Stimulated activated CD8-positive, alpha-beta memory T cell treated with anti-CD3 and anti-CD28 coated beads, Interleukin-15, amount 100 ng/mL, for 24 hours (primary cell): ENCODE results near the gene CLTCL1.

Experiments used
- DNase-seq: peaks from one replicate; pipeline ENCODE4 v3.0.0-alpha.2; 2020; ENCODE audit warnings: low read depth

CLTCL1 gene

DNA sequence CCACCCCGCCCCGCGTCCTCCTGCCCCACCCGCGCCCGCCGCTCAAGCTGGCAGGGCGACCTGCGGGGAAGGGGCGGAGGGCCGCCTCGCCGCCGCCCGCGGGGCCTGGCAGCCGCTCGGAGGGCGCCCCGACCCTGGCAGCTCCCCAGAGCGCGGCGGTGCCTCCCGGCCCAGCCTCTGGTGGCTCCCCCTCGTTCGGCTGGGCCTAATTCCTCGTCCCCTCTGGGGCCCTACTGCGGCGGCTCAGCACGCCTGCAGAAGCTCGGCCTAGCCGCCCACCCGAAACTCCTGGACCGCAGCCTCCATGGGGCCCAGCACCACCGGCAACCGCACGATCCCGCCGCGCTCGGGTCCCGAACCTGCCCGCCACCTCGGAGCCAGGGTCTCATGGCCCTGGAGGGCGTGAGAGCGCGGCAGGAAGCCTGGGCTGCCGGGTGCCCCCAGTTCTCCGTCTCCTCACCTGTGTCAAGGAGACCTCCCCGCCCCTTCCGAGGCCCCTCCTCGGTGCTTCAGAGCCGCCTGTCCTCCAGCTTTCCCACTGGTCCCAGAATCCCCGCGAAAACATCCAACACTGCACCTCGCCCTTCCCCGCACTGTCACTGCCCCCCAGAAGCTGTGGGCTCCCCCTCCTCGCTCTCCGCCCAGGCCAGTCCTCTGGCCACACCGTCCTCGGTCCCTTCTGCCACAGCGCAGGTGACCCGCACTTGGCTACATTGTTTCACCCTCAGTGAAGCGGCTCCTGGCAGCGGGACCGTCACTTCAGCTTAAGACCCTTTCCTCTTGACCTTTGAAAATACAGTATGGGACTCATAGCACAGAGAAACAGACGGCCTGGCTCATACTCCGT is 140.8 kb downstream of the CLTCL1 start:
- no peak for DNase-seq

DNA sequence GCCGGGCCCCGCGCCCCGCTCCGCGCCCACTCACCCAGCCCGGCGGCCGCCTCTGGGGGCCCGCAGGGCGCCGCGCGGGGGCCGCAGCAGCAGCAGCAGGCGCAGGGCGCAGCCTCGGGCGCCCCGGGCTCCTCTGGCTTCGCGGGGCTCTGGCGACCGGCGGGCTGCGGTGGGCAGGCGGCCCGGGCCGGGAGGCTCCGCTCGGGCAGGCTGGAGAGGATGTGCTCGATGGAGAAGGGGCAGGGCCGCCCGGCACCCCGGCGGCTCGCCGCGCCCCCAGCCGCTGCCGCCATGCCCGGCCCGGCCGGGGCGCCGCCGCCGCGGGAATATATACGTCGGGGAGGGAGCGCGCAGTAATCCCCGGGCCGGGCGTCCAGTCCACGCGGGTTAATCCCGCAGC is 141.5 kb downstream of the CLTCL1 start, which contains the start of gene GSC2:
Gene GSC2, minus strand, starts transcription at position 302 of the 400 bp plus-strand sequence. Its CDS starts 9 bp downstream, at position 293.
- no peak for DNase-seq

DNA sequence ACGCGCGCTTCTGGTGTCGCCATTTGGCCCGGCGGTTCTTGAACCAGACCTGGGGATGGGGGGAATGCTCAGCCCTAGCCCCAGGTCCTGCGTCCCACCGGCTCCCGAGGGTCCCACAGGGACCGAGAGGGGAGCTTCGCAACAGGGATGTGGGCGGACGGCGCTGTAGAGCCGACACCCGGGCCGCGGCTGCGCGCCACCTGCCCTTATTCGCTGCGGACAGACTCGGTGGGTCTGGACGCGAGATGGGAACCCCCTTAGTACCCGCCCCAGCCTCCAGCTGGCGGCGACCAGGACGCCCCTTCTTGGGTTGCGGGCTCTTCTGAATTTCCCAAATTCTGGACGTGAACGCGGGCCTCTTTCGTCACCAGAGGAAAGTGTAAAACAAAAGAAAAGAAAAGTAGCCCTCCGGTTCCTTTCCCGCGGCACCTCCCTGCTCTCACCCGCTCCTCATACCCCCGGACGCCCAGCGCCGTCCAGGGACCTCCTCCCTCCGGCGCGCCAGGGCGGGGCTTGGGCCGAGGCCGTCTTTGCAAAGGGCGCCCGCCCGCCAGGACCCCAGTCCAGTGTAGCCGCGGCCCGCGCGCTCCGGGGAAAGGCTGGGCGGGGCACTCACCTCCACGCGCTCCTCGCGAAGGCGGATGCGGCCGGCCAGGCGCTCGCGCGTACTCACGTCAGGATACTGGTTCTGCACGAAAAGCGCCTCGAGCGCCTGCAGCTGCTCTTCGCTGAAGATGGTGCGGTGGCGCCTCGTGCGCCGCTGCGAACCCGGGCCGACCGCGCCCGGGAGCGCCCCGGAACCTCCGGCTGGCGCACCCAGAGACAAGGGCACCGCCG is 142.3 kb downstream of the CLTCL1 start:
- no peak for DNase-seq

GRCh38 chr22:19148417-19149046 is 143.0 kb downstream of the CLTCL1 start:
- no peak for DNase-seq

GRCh38 chr22:19147195-19147780 is 144.2 kb downstream of the CLTCL1 start:
- DNase-seq = no peak

- DNase-seq = no peak
Measured at GRCh38 chr22:19146215-19146968, 145.1 kb downstream of the CLTCL1 start.

- DNase-seq = no peak
Measured at GRCh38 chr22:19143967-19144400, 147.5 kb downstream of the CLTCL1 start.

DNA sequence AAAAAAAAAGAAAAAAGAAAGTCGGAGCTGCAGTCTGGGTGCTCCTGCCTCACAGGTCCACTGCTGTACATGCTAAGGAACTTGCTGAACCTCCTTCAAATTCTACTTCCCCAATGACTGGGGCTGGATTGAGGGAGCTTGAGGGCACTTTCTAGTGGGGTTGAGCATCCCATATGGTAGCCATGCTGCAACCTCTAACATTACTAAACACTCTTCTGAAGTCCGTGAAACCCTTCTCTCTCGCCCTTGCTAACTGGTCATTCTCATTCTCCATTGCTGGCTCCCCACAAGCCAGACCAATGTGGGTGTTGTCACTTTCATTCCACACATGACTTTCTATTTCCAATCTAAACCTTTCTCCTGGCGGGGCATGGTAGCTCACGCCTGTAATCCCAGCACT is 148.3 kb downstream of the CLTCL1 start:
- DNase-seq = no peak

GRCh38 chr22:19142394-19142793 is 149.1 kb downstream of the CLTCL1 start:
- DNase-seq = no peak

GRCh38 chr22:19139974-19140373 is 151.5 kb downstream of the CLTCL1 start:
- no peak for DNase-seq

DNA sequence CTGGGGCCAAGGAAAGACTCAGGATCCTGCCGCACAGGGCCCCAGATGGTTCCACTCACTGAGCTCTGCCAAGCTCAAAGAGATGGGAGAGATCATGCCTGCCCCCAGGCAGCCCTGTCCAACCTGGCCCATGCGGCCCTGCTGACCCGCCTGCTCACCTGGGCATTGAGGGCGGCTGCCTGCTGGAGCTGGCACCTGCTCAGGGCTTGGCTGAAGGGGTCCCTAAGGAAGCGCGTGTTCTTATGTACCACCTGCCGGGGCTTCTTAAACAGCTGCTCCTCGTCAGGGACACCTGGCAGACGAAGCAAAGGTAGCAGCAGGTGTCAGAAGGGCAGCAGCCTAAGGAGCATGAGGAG is 152.5 kb downstream of the CLTCL1 start:
- DNase-seq = no peak

DNA sequence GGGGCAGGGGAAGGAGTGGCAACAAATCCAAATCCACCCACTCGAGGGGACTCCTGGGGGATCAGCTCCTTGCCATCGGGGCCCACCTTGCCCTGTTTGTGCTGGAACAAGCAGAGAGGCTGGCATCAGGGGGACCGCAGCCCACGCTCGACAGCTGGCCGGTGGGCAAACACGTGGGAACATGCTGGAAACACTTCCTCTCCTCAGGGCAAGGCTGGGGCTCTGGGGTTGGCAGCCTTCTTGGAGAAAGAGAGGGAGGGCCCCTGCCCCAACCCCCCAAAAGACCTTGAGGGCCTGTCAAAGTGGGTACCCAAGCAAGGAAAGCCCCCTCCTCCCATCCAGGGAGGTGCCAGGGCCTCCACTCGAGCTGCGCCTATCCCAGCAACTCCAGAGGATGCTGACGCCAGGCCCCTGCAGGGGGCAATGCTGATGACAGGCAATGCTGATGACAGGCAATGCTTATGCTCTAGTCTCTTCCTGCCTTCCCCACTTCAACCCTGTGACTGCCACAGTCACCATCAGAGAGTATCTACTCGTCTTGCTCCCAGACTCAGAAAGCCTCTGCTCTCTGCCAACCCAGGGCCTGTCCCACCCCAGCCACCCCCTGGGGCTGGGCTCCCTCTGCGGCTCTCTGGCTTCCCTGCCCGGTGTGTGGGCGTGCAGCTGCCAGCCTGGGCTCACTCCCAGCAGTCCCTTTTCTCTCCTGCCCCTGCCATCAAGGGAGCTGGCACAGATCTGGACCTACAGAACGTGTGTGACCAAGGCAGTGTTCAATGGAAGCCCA is 153.1 kb downstream of the CLTCL1 start:
- DNase-seq = no peak

GRCh38 chr22:19137384-19138216 is 153.9 kb downstream of the CLTCL1 start:
- DNase-seq = no peak

- DNase-seq = no peak
Measured at GRCh38 chr22:19136915-19137314, 154.6 kb downstream of the CLTCL1 start.

DNA sequence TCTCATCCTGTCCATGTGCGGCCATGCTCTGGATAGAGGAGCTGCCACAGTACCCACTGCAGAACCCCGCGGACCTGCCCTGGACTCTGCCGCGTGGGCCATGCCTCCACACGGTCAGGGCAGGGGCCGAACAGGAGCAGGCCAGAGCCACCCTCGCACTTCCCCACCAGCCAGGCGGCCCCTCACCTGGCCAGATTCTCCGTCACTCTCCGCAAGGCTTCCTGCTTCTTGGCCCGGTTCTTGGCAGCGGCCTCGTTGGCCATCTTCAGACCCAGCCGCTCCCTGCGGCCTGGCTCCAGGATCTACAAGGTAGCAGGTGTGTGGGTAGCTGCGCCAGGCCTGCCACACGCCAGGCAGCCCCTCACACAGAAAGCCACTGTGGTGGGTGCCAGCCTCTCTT is 156.6 kb downstream of the CLTCL1 start:
- DNase-seq = no peak

DNA sequence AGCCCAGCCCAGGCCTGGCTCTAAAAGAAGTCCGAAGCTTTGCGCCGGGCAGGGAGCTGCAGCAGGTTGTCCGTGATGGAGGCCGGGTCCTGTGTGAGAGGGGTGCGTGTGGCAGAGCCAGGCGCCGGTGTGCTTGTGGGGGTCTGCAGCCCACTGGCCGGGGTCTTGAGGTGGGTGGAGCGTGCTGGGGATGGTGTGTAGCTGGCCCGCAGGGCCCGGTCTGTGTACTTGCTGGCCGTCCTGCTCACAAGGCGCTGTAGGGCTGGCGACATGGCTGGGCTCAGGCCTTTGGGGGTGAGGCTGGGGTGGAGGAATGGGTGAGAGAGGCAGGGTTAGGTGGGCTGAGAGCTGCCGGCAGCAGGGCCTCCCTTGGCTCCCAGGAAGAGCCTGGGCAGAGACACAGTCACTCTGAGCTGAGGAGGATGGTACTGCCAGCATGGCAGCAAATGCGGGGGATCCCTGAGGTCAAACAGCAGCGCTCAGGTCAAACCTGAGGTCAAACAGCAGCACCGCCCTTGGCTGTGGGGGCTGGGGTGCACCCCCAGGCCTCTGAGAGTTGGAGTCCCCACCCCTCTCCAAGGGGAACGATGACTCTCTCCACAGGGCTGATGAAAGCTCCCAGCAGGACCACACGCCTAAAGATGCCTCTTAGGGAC is 157.2 kb downstream of the CLTCL1 start:
- DNase-seq = no peak

GRCh38 chr22:19133561-19133960 is 158.0 kb downstream of the CLTCL1 start:
- DNase-seq = no peak

DNA sequence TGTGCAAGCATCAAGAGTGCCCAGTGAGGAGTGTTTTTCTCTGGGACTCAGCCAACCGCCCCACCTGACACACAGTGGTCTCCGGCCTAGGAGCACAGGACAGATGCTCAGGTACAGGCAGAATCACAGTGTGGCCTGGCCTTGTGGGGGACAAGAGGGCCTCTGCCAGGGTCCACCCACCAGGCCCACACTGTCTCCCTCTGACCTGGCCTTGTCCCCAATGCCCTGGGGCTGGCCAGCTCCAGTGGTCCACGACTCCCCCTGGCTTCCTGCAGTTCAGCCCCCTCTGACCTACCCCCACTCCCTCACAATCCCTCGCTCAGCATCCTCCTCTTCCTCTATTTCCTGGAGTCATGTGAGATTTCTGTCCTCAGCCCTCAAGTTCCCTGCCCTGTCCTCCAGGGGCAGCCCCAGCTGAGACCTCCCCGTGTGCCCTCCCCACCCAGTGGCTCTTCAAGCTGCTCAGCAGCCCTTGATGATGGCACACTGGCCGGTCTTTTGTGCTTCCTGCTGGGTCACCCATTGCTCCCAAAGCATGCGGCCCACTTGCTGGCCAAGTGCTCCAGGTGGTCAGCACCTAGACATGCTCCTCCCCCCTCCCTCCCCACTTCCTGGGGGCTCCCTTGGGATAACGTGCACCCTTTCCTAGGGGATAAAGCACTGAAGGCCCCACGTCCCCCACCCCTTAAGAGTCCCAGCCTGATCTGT is 158.7 kb downstream of the CLTCL1 start:
- DNase-seq = no peak

DNA sequence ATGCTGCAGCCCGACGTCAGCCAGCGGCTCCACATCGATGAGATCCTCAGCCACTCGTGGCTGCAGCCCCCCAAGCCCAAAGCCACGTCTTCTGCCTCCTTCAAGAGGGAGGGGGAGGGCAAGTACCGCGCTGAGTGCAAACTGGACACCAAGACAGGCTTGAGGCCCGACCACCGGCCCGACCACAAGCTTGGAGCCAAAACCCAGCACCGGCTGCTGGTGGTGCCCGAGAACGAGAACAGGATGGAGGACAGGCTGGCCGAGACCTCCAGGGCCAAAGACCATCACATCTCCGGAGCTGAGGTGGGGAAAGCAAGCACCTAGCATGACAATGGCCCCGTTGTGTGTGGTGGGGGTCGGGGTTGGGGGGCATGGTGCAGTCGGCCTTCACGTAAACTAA is 159.4 kb downstream of the CLTCL1 start:
- no peak for DNase-seq
